Measurements from ENCODE around the gene GPX2.

GRCh38 chr14:64942531-64943111 is at the start of gene GPX2:
- TF ChIP-seq, protein P1, sequence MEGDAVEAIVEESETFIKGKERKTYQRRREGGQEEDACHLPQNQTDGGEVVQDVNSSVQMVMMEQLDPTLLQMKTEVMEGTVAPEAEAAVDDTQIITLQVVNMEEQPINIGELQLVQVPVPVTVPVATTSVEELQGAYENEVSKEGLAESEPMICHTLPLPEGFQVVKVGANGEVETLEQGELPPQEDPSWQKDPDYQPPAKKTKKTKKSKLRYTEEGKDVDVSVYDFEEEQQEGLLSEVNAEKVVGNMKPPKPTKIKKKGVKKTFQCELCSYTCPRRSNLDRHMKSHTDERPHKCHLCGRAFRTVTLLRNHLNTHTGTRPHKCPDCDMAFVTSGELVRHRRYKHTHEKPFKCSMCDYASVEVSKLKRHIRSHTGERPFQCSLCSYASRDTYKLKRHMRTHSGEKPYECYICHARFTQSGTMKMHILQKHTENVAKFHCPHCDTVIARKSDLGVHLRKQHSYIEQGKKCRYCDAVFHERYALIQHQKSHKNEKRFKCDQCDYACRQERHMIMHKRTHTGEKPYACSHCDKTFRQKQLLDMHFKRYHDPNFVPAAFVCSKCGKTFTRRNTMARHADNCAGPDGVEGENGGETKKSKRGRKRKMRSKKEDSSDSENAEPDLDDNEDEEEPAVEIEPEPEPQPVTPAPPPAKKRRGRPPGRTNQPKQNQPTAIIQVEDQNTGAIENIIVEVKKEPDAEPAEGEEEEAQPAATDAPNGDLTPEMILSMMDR (conservative IDR thresholded peaks at IDR 0.05), result no peak
- no peak for TF ChIP-seq EZH2 (IDR thresholded peaks at IDR 0.05; ENCODE audit: low read depth)
